NCI-H748 (cell line): ENCODE data around the gene MANSC4.

Experiments
- DNase-seq: peaks from one replicate; lab custom pipeline; 2025; ENCODE audit not compliant: unreplicated experiment; lab: John Stamatoyannopoulos, UW

Gene MANSC4

DNA sequence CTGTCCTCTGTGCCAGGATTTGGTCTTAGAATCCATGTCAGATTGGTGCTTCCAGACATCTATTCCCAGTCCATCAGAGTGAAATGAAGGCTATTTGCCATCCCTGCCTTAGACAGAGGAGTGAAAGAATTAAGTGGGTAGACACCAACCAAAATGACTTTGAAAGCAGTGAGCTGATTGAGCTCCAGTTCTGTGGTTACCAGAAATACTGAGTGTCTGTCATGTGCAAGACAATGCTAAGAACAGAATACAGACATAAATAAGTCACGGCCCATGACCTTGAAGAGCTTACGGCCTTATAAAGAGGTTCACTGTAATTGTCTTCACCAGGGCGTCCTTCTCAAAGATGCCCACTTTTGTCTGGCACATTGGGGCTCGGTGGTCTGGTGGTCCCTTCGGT, 21.6 kb upstream of the MANSC4 start:
- no peak for DNase-seq

DNA sequence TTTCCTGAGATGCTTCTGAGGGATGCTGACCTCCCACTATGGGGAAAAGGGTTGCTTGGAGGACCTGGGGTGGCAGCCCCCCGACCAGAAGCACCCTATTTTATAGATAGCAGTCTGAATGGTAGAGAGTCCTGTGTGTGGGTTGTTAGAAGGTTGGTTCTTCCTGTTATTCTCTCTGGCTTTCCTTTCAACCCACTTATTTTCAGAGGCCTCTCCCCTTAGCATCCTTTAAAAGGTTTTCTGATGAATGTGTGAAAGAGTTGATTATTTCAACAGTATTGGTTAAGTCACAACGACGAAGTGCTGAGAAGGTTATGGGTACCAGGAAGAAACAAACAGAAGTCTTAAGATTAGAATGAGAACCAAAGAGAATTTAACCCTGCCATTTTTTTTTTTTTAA, 20.8 kb upstream of the MANSC4 start:
- no peak for DNase-seq

DNA sequence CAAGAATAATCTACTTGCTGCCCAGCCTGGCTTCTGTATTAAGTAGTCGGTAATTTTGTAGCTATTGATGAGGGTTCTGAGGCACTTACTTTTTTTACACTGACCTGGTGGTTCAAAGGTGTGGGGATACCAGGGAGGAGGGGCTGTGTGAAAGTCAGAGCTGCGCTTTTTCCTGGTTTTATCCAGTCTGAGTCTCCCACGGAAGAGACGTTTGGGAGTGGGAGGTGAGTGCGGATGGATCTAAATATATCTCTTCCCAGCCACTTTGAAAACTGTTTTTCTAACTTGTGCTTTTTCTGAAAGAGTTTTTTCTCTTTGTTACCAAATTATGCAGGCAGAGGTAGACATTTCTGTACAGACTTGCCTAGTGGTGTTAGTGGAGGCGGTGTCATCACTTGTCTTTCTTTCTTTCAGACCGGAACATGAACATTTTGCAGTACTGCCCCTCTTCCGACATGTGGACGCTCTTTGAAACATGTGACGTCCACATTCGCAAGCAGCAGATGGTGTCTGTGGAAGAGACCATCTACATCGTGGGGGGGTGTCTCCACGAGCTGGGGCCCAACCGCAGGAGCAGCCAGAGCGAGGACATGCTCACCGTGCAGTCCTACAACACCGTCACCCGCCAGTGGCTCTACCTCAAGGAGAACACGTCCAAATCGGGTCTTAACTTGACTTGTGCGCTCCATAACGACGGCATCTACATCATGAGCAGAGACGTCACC, 17.4 kb upstream of the MANSC4 start:
- no peak for DNase-seq

DNA sequence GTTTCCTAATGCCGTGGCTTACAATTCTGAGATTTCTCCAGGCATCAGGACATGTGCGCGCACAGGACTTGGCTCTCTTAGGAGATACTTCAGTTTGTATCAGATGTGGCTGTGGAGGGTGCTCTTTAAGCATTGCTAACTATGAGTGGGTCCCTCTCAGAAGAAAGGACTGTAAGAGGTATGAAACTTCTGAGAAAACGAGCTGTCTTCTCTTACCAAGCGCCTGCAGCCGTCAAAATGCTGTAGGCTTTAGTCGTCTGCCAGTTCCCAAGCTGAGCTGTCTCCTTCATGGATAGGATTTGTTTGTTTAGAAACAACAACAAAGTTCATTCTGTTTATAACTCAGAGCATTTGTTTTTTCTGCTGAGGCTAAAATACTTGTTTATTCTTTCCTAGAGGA, 16.1 kb upstream of the MANSC4 start:
- DNase-seq, result no peak

DNA sequence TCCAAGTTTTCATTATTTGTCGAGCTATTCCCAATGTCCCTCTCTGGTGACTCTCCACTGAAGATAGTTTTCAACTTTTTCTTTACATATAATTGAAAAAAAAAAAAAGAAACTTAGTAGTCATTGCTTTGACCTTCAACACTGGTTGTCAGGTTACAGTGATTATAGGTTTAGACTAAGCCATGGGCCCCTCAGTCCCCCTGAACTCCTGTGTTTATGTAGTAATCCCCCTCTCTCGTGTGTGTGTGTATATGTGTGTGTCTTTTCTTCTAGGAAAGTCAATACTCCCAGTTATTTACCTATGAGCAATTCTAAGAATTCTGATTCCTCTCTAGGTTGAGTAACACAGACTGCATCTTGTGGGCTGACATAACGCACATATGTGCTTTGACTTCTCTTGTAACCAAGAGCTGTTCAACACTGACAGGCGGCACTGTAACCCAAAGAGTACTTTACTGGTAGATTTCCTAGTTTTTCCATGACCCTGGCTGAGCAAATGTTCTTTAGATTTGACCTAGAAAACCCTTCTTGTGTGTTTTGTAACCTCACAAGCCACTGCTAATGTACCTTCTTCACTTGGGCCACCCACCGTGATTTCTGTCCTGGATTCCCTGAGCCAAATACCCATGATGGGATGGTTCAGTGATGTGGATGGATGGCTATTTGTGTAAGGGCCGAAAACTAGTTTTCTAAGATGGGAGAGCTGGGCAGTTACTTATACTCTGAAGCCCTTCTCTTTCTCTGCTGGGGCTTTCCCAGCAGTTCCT, 15.0 kb upstream of the MANSC4 start:
- DNase-seq, result no peak

DNA sequence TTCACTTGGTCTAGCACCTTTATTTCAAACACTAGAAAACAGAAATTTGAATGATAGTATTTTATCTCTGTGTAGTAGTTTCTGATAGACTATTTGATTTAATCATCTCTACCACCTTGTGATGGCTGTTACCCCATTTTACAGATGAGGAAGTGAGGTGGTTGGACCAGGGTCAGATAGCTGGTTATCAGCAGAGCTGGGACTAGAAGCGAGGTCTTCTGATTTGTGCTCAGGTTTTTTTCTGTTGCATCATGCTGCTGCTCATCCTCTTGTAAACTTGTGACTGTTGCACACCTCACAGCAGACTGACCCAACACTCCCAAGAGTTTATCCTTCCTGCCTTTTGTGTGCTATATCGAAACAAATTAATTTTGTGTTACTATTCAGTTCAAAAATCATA, 10.1 kb upstream of the MANSC4 start:
- no peak for DNase-seq

DNA sequence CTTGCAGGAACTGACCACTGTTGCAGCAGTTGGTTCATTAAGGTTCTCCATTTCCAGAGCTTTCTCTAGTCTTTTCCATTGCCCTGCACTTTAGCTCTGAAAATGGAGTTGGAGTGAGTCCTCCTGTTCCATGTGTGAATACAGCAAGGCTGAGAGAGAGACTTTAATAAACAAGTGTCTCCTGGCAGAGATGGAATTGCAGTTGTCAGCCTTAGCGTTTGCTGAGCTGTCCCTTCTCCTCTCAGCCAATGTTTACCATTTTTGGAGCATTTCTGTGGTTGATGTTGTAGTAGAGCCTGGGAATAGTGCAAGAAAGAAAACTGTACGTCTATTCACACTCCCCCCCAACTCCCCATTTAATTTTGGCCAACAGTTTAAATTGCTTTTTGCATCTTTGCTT, 7.5 kb upstream of the MANSC4 start:
- no peak for DNase-seq

DNA sequence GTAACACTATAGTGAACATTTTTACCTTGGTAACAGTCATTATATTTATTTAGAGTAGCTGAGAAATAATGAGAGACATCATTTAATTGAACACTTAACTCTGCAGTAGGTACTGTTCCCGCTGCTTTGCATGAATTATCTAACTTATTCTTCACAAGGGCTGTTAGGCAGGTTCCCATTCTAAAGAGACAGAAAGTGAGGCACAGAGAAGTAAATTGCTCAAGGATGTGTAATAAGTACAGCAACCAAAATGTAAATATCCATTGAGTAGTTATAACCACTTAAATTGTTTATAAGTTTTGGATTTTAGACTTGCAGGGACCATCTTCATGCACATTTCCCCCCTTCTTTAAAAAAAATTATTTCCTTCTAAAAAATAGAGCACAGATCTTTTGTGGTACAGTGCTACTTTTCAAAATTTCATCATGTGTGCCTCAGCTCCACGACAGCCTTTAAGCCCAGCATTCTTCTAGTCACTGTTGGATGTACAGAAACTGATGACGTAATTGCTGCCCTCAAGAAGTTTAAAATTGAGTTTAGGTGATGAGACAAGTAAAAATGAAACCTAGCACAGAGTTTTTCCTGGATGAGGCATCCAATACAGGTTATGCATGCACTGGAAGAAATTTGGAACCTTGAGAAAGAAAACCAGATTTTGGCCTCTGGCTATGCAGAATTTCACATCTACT, 6.0 kb upstream of the MANSC4 start:
- peak; percentile 64 for DNase-seq

DNA sequence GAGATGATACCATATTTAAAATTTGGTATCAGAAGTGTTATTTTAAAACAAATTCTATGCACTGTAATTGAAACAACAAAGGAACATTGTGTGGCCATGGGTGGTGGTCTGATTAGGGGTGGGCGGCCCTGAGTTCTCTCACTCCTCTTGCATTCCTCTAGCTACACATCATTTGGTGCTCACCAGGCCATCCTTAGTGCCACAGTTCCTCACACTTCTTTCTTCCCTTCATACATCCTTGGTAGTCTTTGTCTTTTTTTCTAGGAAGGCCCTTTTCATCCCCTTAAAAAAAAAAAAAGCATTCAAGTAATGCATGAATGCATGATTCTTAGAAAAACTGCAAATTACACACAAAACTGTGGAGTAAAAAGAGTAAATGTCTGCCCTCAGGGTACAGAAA, 2.4 kb upstream of the MANSC4 start:
- no peak for DNase-seq

DNA sequence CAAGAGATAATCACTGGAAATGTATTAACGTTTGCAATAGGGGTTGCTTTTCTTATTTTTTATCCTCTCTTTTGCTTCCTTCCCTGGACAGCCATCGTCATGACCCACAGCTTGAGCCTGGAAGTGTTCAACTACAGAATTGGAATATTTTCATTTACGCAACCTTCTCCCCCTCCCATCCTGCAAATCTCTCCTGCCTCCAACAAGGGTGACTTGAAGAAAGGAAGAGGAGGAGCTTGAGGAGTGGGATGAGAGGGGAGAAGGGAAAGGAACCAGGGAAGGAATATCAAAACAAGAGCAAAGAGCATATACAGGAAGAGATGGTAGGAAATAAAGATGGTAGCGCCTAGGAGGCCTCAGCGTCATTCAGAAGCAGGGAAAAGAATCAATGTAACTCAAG, 1.6 kb upstream of the MANSC4 start:
- DNase-seq, result no peak

DNA sequence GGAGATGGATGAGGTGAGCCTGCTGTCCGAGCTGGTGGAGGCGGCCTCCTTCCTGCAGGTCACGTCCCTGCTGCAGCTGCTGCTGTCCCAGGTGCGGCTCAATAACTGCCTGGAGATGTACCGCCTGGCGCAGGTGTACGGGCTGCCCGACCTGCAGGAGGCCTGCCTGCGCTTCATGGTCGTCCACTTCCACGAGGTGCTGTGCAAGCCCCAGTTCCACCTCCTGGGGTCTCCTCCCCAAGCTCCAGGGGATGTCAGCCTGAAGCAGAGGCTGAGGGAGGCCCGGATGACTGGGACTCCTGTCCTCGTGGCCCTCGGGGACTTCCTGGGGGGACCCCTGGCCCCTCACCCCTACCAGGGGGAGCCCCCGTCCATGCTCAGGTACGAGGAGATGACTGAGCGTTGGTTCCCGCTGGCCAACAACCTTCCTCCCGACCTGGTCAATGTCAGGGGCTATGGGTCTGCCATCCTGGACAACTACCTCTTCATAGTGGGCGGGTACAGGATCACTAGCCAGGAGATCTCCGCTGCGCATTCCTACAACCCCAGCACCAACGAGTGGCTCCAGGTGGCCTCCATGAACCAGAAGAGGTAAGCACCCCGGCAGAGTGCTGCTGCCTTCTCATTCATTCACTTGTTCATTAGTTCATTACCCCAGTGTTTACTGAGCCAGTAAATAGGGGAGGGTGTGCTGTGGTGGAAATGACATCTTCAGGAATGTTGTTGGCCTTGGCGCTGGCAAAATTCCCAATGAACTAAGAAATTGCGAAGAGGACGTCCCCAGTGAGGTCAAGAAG, 774 bp upstream of the MANSC4 start:
- peak; percentile 62 for DNase-seq

DNA sequence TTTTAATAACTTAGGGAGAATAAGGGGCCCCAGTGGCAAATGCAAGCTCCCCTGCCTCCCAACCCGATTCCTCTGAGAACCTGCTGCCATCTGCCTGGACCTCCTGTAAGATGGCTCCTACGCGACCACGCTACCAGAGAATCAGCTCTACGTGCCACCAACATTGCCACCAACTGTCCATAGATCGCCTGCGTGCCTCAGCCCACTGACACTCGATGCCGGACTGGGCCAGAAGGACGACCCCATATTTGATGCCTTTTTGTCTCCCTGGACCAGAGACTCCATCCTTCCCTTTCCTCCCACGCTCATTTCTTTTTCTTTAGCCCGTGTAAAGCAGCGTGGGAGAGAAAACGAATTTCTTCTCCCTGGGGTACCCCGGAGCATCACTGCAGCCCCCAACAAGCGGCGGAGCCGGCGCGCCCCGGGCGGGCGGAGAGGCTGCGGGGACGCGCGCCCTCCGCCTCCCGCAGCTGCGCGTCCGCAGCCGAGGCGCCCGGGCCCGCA, 568 bp downstream of the MANSC4 start:
- peak; percentile 61 for DNase-seq

DNA sequence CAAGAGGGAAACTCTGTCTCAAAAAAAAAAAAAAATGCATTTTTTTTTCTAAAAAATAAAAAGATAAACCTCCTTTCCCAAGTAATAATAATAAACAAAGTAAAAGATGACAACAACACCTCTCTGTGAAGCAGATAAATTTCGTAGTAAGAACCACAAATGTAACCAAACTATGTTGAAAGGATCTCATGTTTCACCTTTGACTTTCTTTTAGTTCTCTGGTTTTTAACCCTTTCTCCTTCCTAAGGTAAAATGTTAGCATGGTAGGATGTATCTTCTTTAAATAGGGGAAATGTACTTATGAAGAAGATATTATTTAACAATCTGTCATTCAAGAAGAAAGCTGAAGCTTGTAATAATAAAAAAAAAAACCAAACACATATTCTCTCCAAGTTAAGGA, 1.8 kb downstream of the MANSC4 start:
- no peak for DNase-seq

DNA sequence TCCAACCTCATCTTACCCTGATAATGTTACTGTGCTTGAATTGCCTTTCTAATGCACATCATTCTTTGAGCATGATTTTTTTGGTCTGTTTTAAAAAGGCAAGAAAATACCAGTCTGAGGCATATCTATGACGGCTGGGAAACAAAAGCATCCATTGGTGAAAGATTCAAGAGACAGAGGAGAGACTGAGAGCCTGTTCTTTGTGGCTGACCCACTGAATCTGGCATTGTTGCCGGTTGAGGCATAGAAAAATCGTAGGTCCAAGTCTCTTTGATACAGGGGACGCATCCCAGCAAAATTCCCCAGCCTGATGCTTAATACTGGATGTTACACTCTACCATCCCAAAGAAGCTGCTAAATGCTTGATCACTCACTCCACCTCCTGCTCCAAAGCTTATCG, 2.9 kb downstream of the MANSC4 start:
- no peak for DNase-seq

DNA sequence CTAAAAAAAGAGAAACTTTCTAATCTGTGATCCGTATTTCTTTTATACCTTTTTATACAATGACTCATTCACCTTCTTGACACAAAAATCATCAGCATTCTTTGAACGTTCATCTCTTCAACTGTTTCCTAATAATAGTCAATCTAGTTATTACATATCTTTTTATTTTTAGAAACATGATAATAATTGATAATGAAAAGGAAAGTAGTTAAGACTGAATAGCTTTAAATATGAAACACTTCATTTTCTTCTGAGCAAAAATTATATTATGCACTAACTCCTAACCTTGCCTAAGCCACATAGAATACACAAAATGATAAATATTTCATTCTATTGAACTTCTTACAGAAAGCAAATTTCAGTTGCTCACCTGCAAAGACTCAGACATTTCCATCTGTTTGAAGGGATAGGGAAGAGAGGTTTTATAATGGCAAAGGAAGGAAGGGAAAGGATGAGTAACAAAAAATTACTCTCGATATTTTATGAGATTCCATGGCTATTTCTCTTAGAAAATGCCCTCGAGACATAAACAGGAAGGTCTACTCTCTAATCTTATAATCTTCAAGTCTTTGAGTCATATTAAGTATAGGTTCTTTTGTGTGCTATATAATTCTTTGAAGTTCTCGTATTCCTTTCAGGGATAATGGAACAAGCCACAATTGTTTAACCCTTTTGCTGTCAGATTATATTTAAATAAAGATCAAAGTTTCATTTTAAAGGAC, 7.5 kb downstream of the MANSC4 start:
- DNase-seq, result no peak

DNA sequence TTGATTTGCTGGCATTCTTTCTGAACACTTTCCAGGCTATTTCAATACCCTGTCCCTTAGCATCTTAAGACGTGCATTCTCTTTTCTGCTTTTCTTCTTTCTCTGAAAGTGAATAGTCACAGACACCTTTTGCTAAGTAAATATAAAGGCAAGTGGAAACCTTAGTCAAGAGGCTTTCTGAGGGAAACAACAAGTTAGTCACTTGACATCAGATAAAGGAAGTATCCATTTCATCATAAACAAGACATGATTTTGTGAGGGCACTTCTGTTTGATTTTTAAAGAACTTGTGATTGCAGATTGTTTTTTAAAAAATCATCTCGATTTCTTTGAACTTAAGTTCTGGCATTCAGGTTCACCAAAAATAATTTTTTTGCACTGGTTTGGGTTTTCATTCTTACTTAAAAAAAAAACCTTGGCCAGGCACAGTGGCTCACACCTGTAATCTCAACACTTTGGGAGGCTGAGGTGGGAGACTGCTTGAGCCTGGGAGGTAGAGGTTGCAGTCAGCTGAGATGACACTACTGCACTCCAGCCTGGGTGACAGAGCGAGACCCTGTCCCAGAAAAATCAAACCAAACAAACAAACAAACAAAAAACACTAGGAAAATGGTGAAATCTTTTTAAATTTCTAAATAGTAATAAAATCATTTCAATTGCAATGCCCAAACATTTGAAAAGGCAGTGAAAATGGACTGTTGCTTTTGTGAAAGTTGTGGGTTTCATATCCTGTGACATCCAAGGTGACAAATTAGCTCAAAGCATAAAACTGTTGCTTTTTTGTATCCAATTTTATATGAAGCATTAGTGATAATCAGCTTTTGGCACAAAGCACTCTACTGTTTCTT, 8.3 kb downstream of the MANSC4 start:
- DNase-seq, result no peak

DNA sequence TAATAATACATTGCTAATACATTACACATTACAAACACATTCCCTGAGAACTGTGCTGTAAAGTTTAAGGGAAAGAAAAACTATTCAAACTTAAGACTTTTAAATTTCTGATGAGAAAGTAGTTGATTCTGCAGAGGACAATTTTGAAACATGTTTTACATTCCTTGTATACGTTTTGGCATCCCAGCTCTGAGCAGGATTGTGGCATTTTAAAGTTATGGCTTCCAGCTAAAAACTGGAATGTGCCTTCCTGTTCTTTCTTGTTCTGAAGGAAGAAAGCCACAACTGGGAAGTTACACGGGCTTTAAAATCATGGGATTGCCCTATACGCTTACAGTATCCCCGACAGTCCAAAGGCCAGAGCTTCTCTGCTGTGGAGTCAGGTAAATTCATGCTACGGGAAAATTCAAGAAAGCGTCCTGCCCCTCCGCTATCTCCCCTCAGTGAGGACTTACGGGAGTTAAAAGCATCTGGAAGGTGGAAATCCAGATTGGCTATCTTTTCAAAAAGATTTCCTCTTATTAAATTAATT, 10.8 kb downstream of the MANSC4 start:
- no peak for DNase-seq

DNA sequence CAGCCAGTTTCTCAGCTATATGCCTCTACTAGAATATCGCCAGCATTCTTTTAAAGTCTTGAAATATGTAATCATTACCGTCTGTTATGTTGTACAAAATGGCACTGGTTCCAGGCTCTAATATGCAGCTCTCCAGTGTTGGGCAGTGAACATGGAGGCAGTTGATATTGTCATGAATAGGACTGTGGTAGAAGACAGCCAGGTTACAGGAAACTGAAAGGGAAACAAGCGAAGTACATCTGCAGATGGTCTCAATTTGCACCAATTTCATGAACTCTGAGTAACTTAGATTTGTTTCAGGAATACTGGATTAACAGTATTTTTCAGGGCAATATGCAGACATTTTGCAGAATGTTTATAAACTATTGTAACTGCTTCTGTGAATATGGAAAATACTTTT, 13.4 kb downstream of the MANSC4 start:
- DNase-seq, result no peak

DNA sequence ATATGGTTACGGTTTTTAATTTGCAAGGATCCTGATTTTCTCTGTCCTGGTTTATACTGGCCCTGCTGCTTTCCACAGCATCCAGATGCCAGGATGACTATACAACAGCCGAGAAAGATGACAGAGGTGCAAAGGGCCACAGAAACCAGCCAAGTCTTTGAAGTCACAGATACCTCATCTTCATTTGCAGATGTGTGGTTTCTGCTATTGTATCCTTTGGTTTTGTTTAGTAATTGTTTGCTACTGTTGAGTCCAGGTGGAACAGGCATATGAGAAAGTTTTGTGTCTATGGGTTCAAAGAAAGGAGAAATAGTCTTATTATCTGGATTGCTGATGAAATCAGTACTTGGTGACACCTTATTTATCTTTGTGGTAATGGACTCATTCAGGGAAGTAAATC, 17.3 kb downstream of the MANSC4 start:
- DNase-seq, result no peak
